ENCODE measurements around the gene SMAD3.

The SMAD3 gene

GRCh38 chr15:67194171-67195114 is 129.0 kb downstream of the SMAD3 start:
- Histone ChIP-seq H3K27ac (no peak overlapping the region), H3K9me3 (ENCODE audit: severe bottlenecking) (no peaks in the 10 kb centered on the region), H3K4me3 (ENCODE audit: low read depth, low read length) (no peak overlapping the region), H3K36me3 (peaks cover 3% of the 10 kb centered on the region; the same call in 1 of the 2 replicates), H3K27me3 (ENCODE audit: insufficient read depth, low read depth, severe bottlenecking) (no peaks in the 10 kb centered on the region)
- DNase-seq: no peak
- no peak for TF ChIP-seq CTCF (IDR thresholded peaks at IDR 0.05; ENCODE audit: low read depth, low read length)

- no peak overlapping the region for H3K27ac ChIP-seq
- no peaks in the 10 kb centered on the region for H3K27me3 ChIP-seq (ENCODE audit: insufficient read depth, low read depth, severe bottlenecking)
- DNase-seq: no peak
- TF ChIP-seq CTCF (IDR thresholded peaks at IDR 0.05; ENCODE audit: low read depth, low read length): no peak
- H3K9me3 ChIP-seq (ENCODE audit: severe bottlenecking): no peaks in the 10 kb centered on the region
- no peak overlapping the region for H3K4me3 ChIP-seq (ENCODE audit: low read depth, low read length)
- H3K36me3 ChIP-seq: peaks cover 3% of the 10 kb centered on the region
Measured at GRCh38 chr15:67195305-67195704, 129.9 kb downstream of the SMAD3 start.

GRCh38 chr15:67196222-67196621 is 130.8 kb downstream of the SMAD3 start:
- Histone ChIP-seq H3K27ac (no peak overlapping the region), H3K4me3 (ENCODE audit: low read depth, low read length) (no peak overlapping the region)
- TF ChIP-seq CTCF (IDR thresholded peaks at IDR 0.05; ENCODE audit: low read depth, low read length): no peak

GRCh38 chr15:67196672-67197363 is 131.4 kb downstream of the SMAD3 start:
- no peaks in the 10 kb centered on the region for H3K9me3 ChIP-seq (ENCODE audit: severe bottlenecking)
- TF ChIP-seq CTCF (IDR thresholded peaks at IDR 0.05; ENCODE audit: low read depth, low read length): no peak
- H3K4me3 ChIP-seq (ENCODE audit: low read depth, low read length): no peak overlapping the region
- no peak overlapping the region for H3K27ac ChIP-seq
- H3K27me3 ChIP-seq (ENCODE audit: insufficient read depth, low read depth, severe bottlenecking): no peaks in the 10 kb centered on the region
- no peak for DNase-seq
- H3K36me3 ChIP-seq: peaks cover 9% of the 10 kb centered on the region

More at GRCh38 chr15:67196222-67196621, 130.8 kb downstream of the SMAD3 start:
- peaks cover 6% of the 10 kb centered on the region for H3K36me3 ChIP-seq
- DNase-seq: no peak
- no peaks in the 10 kb centered on the region for H3K9me3 ChIP-seq (ENCODE audit: severe bottlenecking)
- H3K27me3 ChIP-seq (ENCODE audit: insufficient read depth, low read depth, severe bottlenecking): no peaks in the 10 kb centered on the region

- Histone ChIP-seq H3K27ac (no peak overlapping the region), H3K27me3 (ENCODE audit: insufficient read depth, low read depth, severe bottlenecking) (no peaks in the 10 kb centered on the region), H3K9me3 (ENCODE audit: severe bottlenecking) (no peaks in the 10 kb centered on the region), H3K36me3 (peaks cover 9% of the 10 kb centered on the region), H3K4me3 (ENCODE audit: low read depth, low read length) (no peak overlapping the region)
- no peak for DNase-seq
- TF ChIP-seq CTCF (IDR thresholded peaks at IDR 0.05; ENCODE audit: low read depth, low read length): no peak
Measured at GRCh38 chr15:67197364-67197695, 131.9 kb downstream of the SMAD3 start.
